GM12878 (cell line): ENCODE results near the gene SLCO4A1. TPM values are rescaled to one million over a fixed set of nuclear protein-coding genes. Genes with fewer than 3 reads are reported as not detected.

Experiments
- ATAC-seq: fragments of 200-7000 bp; cut with Tn5 transposase; 3 replicates; pipeline ENCODE4 v1.9.1; 2020; ENCODE audit warnings: mild to moderate bottlenecking, moderate library complexity
- BruUV-seq: library from RNA; stranded (reverse); fragments of 400-500 nt; replicated peaks from 2 replicates; lab custom pipeline; 2021; lab: Mats Ljungman, UMichigan
- CTCF ChIA-PET: fragments of 300-600 bp; sonication (Branson Sonifier 250); formaldehyde crosslinking; extraction: SDS; loops from one replicate; lab custom pipeline; 2021; ENCODE audit warnings: inconsistent platforms; lab: Yijun Ruan, JAX
- POLR2A ChIA-PET: fragments of 350-600 bp; formaldehyde crosslinking; extraction: SDS; loops from one replicate; lab custom pipeline; 2021; ENCODE audit warnings: inconsistent platforms; lab: Charles Lee
- RAD21 ChIA-PET: fragments of 300-600 bp; sonication (Branson Sonifier 250); formaldehyde crosslinking; loops from one replicate; lab custom pipeline; 2023; ENCODE audit warnings: antibody characterized with exemption; ENCODE audit not compliant: unreplicated experiment; lab: Charles Lee
- SMC1A ChIA-PET: fragments of 300-600 bp; sonication (Branson Sonifier 250); formaldehyde crosslinking; loops from one replicate; lab custom pipeline; 2023; ENCODE audit not compliant: unreplicated experiment, uncharacterized antibody; lab: Charles Lee
- DNase-seq: peaks from one replicate; pipeline ENCODE4 v3.0.0-alpha.2; 2011; ENCODE audit warnings: low read depth, low spot score
- FAIRE-seq: peaks from 3 replicates; lab custom pipeline; 2011; peaks lifted over from hg19 to GRCh38; lab: Jason Lieb, UNC
- H2AFZ ChIP-seq: 2 replicates; pipeline ENCODE4 v1.6.0; 2011; ENCODE audit warnings: low read depth, low read length, control low read depth; ENCODE audit not compliant: control insufficient read depth
- H3K27ac ChIP-seq: 2 replicates; pipeline ENCODE4 v1.5.1; 2011; ENCODE audit warnings: control low read depth; ENCODE audit not compliant: control insufficient read depth, insufficient read depth
- H3K27me3 ChIP-seq, 2 experiments: replicated peaks in 1 of 2; 2 replicates each; pipeline versions ENCODE4 v1.6.0 to v1.6.1; 2011; ENCODE audit warnings: low read length in 1 of 2; ENCODE audit not compliant: control insufficient read depth in 2 of 2, insufficient read depth in 2 of 2
- H3K36me3 ChIP-seq, 2 experiments: 2 replicates each; pipeline ENCODE4 v1.5.1; 2011; ENCODE audit warnings: low read length in 1 of 2; ENCODE audit not compliant: control insufficient read depth in 2 of 2, insufficient read depth in 2 of 2
- H3K4me1 ChIP-seq: 2 replicates; pipeline ENCODE4 v1.6.1; 2011; ENCODE audit warnings: mild to moderate bottlenecking, low read length, moderate library complexity, mixed read lengths; ENCODE audit not compliant: control insufficient read depth, insufficient read depth
- H3K4me2 ChIP-seq: 2 replicates; pipeline ENCODE4 v1.6.0; 2011; ENCODE audit warnings: control low read depth; ENCODE audit not compliant: control insufficient read depth, insufficient read depth
- H3K4me3 ChIP-seq: fragments of 200-600 bp; sonication (generic); 2 replicates; pipeline ENCODE4 v1.5.1; 2016
- H3K79me2 ChIP-seq: 2 replicates; pipeline ENCODE4 v1.6.0; 2011; ENCODE audit warnings: low read length; ENCODE audit not compliant: control insufficient read depth, insufficient read depth
- H3K9ac ChIP-seq: 2 replicates; pipeline ENCODE4 v1.8.0; 2011; ENCODE audit warnings: low read length, control low read depth, mixed read lengths; ENCODE audit not compliant: control insufficient read depth, insufficient read depth
- H3K9me3 ChIP-seq: replicated peaks from 3 replicates; pipeline ENCODE4 v1.5.1; 2011; ENCODE audit warnings: mild to moderate bottlenecking, low read length; ENCODE audit not compliant: control insufficient read depth, insufficient read depth
- H4K20me1 ChIP-seq: 2 replicates; pipeline ENCODE4 v1.6.0; 2011; ENCODE audit not compliant: control insufficient read depth, insufficient read depth
- BCL3 ChIP-seq: IDR thresholded peaks from 2 replicates; pipeline ENCODE4 v1.6.1; 2011; ENCODE audit warnings: borderline replicate concordance, low read depth, mild to moderate bottlenecking, moderate library complexity, low read length; ENCODE audit not compliant: insufficient read depth, poor library complexity, severe bottlenecking
- E2F4 ChIP-seq: IDR thresholded peaks from 2 replicates; pipeline ENCODE4 v1.6.1; 2012; ENCODE audit warnings: low read depth, low read length, improper control_type of control experiment
- NR2C1 ChIP-seq: fragments of 450-650 bp; IDR thresholded peaks from 2 replicates; pipeline ENCODE4 v1.6.1; 2017; ENCODE audit warnings: antibody characterized with exemption, mild to moderate bottlenecking, moderate library complexity
- RUNX3 ChIP-seq: IDR thresholded peaks from 2 replicates; pipeline ENCODE4 v1.6.1; 2012; ENCODE audit warnings: low read length, inconsistent platforms
- SRF ChIP-seq, 2 experiments: IDR thresholded peaks; 2 replicates each; pipeline ENCODE4 v1.6.1; 2011; ENCODE audit warnings: low read depth in 2 of 2, low read length in 2 of 2, mild to moderate bottlenecking in 1 of 2, moderate library complexity in 1 of 2
- WGBS: methylation state at CpG from one replicate; pipeline ENCODE4 v1.1.6; 2016; ENCODE audit warnings: low lambda C conversion rate; ENCODE audit not compliant: insufficient replicate concordance, insufficient coverage; ENCODE audit errors: missing lambda C conversion rate; 5-methylcytosine and 5-hydroxymethylcytosine counted together
- in situ Hi-C: fragments of 300-500 bp; cut with MboI; formaldehyde crosslinking; loops from 9 replicates; pipeline ENCODE4 v1.14.3; 2018; ENCODE audit warnings: mixed read lengths
- intact Hi-C: fragments of 100-400 bp; cut with micrococcal nuclease; formaldehyde crosslinking; loops from one replicate; pipeline ENCODE4 v1.14.2; 2022; ENCODE audit not compliant: unreplicated experiment
- polyA plus RNA-seq, 11 experiments: library from polyadenylated mRNA; depleted of rRNA in 4 of 11; unstranded in 6 of 11; stranded (reverse) in 5 of 11; fragments of >200 nt; fragmentation: Nextera tagmentation in 4 of 11; fragmentation: Illumina TruSeq in 1 of 11; extraction: Ambion mirVana in 4 of 11; extraction: Trizol in 1 of 11; gene quantifications; 1 replicate in 1 of 11; 2 replicates in 10 of 11; pipeline versions ENCODE4 v1.2.1 to v1.2.3, GENCODE V29; 2011 to 2016; ENCODE audit warnings: inconsistent platforms in 2 of 11, missing spikeins in 2 of 11, low read depth in 1 of 11
- total RNA-seq, 4 experiments: library from RNA; depleted of rRNA in 3 of 4; stranded (reverse); fragments of >200 nt in 3 of 4; fragmentation: Illumina TruSeq in 1 of 4; extraction: Trizol in 1 of 4; gene quantifications; 2 replicates each; pipeline versions ENCODE4 v1.2.1 to v1.2.3, GENCODE V29; 2013 to 2021

The SLCO4A1 gene
- total and polyA plus RNA-seq, 10 of the 15 experiments (the other 5 are each of a cell fraction or from before 2014, with no cell fraction given): 2.1 to 30.7 (median 12.0) TPM

GRCh38 chr20:62671765-62672164 is 29.5 kb downstream of the SLCO4A1 start (continued):
- TF ChIP-seq E2F4 (no peak), RUNX3 (no peak), NR2C1 (no peak)

- CTCF ChIA-PET: no interaction called here
- FAIRE-seq (no peak), ATAC-seq (no peak), DNase-seq (no peak)
- no peak overlapping the region for H3K4me3 ChIP-seq
- H3K4me1 ChIP-seq: no peaks in the 10 kb centered on the region; the same call in 1 of the 2 replicates
- H3K36me3 ChIP-seq: no peaks in the 10 kb centered on the region; a peak in 1 of 4 replicates
- TF ChIP-seq SRF (IDR thresholded peaks at IDR 0.05; ENCODE audit: low read depth in 2 of 2, low read length in 2 of 2): no peak
- TF ChIP-seq BCL3: peak; percentile 51
- POLR2A ChIA-PET: no interaction called here
- H3K79me2 ChIP-seq: no peaks in the 10 kb centered on the region
- WGBS: 85% methylated on average over 11 of the region's 11 CpGs
- no peak overlapping the region for H3K4me2 ChIP-seq
- in situ Hi-C loops (no loop called here), intact Hi-C loops (no loop called here)
- H2AFZ ChIP-seq: no peak overlapping the region
- no peaks in the 10 kb centered on the region for H3K9me3 ChIP-seq
- no TSS peak for BruUV-seq
- SMC1A ChIA-PET: no interaction called here
- H4K20me1 ChIP-seq: no peaks in the 10 kb centered on the region
- no peak overlapping the region for H3K9ac ChIP-seq
- RAD21 ChIA-PET: no interaction called here
- no peaks in the 10 kb centered on the region for H3K27me3 ChIP-seq
- no peak overlapping the region for H3K27ac ChIP-seq
Observed at GRCh38 chr20:62674370-62674769, 32.1 kb downstream of the SLCO4A1 start.
